HG03280 (cell line): ENCODE measurements around the gene FPR3.
"Not testable (repeated sequence)": the region's sequence is repeated elsewhere in the genome, so short reads cannot be mapped to it uniquely, and the experiment has no call there.

ENCODE experiments used
- ATAC-seq: cut with Tn5 transposase; IDR thresholded peaks from one replicate; pipeline ENCODE4 v1.9.1; 2021; ENCODE audit warnings: mild to moderate bottlenecking, moderate library complexity; ENCODE audit not compliant: unreplicated experiment

FPR3 gene

DNA sequence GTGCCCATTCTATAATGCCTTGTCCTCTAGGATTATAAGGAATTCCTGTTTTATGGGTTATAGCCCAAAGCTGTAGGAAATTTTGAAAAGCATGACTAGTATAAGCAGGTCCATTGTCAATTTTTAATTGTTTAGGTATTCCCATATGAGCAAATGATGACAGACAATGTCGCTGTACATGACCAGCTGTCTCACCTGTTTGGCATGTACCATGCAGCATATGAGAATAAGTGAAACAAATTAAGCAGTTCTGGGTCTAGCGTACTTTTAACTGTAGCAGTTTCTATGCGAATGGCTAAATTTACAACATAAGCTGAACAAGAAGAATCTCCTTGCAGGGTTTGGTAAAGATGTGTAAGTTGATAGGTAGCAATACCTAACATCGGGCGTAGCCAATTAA is 11.6 kb downstream of the FPR3 start:
- not testable (repeated sequence) for ATAC-seq

DNA sequence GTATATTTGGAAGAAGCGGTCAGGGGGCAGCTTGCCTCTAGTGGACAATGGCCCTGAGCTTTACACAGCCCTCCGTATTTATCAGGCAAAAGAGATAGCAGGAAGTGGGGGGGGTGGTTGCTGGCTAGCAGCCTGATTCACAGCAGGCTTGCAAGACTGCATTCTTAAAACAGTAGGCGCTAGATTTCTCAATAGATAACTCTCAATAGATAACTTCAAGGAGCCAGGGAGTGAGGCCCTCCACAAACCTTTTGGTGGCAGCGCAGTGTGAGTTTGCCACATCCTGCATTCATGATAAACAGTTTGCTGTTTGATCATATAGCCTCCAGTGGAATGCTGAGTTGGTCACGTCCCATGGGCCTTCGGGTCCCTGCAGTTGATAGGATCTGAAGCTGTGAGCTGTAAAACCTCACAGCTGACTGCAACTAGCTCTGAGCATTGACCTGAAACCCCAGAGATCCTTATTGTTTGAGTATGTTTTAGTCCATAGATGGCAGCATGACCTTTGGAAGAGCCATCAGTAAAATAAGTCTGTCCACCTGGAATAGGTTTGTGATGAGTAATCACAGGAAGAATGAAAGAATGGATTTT is 12.2 kb downstream of the FPR3 start:
- ATAC-seq = no peak

GRCh38 chr19:51807925-51808324 is 13.0 kb downstream of the FPR3 start:
- ATAC-seq = no peak

GRCh38 chr19:51808333-51808986 is 13.5 kb downstream of the FPR3 start:
- ATAC-seq = no peak

GRCh38 chr19:51809787-51810186 is 14.8 kb downstream of the FPR3 start:
- ATAC-seq = no peak

GRCh38 chr19:51810223-51810622 is 15.3 kb downstream of the FPR3 start:
- ATAC-seq = no peak

DNA sequence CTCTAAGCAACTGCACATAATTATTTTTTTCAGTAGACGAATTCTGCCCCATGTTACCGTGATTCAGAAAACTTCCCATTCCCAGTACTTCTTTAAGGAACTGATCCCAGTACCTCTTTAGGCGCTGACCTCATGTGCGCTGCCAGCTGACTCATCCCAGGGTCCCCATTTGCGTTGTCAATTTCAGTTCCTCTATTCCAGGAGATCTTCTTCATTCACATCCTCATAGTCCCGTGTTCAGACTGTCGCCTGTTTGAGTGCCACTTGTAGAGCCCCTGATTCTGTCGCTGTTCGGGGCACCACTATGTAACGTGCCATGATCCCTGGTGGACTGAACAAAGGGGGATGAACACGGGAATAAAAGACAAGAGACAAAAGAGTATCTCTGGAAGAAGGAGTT is 16.4 kb downstream of the FPR3 start:
- no peak for ATAC-seq

GRCh38 chr19:51815043-51815442 is 20.1 kb downstream of the FPR3 start:
- ATAC-seq = no peak

DNA sequence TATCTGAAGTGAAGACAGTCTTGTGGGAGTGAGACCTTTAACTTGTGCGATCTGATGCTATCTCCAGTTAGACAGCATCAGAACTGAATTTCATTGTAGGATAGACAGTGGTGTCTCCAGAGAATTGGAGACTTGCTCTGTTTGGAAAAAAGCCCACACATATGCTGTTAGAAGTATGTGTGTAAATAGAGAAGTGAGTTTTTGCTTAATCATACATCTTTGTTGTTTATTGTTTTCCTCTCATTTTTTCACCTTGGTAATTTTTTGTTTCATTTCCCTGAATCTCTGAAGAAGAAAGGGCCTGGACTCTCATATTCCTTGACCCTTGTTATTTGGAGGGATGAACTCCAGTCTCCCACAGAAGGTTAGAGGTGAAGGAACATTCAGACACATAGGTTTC is 21.8 kb downstream of the FPR3 start:
- no peak for ATAC-seq

GRCh38 chr19:51820011-51820410 is 25.1 kb downstream of the FPR3 start:
- no peak for ATAC-seq

- ATAC-seq = no peak
Observed at GRCh38 chr19:51820831-51821446, 26.0 kb downstream of the FPR3 start.

DNA sequence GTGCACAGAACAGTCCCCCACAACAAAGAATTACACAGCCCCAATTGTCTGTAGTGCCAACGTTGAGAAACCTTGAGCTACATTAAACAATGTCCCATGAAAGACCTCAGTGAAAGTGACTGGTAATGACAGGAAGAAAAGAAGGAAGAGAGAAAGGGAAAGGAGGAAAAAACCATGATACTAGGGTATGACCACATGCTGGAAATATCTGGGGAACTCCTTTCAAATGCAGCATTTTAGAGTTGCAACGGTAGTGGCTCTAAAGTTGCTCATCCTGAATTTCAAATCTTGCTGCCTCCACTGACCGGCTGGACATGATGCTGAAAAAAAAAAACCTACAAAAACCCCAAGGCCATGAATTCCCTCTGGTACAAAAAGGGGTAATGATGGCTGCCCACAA is 26.5 kb downstream of the FPR3 start:
- no peak for ATAC-seq

DNA sequence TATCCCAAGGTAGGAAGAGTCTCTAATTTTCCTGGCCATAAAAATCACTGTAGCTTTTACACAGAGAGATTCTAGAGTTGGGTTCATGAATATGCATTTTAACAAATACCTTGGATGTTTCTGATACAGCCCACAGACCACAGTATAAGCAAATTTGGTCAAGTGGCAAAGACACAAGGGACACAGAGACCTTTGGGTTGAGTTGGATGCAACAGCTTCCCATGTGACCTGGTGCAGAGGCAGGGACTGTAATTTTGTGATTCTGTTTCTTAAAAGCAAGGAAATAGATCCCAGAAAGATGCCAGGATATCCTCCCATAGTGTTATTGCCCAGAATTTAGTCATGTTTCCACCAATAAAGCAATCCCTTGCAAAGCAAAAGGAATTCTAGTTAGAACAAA is 27.0 kb downstream of the FPR3 start:
- no peak for ATAC-seq

- ATAC-seq = no peak
Observed at GRCh38 chr19:51822325-51822724, 27.4 kb downstream of the FPR3 start.

GRCh38 chr19:51822946-51823345 is 28.0 kb downstream of the FPR3 start:
- no peak for ATAC-seq

- ATAC-seq = no peak
Observed at GRCh38 chr19:51824281-51825005, 29.5 kb downstream of the FPR3 start.

DNA sequence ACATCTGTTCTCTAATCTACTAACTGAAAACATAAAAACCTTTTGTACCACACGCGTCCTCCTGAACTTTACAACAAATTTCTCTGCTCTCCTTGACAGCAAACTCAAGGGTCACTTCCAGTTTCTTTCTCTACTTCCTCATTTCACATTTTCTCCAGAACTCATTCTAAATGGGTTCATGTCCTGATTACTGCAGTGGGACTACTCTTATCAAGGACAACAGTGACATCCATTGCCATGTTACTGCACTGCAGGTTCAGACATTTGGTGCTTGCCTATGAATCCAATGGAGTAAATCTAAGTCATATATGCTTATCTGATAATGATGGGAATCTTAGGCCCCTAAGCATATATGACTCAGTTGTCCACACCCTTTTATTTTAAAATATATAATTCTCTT is 35.3 kb downstream of the FPR3 start:
- ATAC-seq = no peak

DNA sequence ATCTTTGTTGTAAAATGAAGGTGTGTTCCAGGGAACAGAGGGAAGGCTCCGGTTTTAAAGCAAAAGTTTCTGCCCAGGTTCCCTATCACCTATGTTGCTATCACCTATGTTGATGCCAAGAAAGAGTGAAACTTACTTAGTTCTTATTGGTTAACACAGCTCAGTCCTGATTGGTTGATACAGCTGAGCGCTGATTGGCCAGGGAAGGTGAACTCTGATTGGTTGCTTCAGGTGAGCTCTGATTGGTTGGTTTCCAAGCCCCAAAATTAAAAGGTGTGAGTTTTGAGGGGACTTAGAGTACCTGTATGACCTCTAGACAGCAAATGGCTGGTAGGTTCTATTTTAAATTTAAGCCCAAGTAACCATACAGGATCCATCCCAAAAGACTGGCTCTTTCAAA is 42.2 kb downstream of the FPR3 start:
- no peak for ATAC-seq

DNA sequence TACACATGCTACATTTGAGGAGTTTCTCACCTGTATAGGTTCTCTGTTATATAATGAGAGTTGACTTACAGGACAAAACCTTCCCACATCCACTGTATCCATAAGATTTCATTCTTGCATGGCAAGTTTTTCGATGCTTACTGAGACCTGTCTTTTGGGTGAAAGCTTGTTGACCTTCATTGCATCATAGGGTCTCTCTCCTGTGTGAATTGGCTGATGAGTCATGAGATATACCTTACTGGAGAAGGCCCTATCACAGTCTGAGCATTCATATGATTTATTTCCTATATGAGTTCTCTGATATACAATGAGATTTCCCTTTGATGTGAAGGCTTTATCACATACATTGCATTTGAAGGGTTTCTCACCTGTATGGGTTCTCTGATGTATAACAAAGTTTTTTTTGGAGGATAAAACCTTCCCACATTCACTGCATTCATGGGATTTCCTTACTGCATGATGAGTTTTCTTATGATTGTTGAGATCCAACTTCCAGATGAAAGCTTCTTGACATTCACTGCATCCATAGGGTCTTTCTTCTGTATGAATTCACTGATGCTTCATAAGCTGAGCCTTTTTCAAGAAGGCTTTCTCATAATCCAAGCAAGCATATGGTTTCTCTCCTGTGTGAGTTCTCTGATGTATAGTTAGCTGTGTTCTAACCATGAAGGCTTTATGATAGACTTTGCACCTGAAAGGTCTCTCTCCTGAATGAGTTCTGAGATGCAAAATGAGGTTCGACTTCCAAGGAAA is 67.1 kb downstream of the FPR3 start:
- ATAC-seq = no peak

GRCh38 chr19:51873097-51873496 is 78.1 kb downstream of the FPR3 start:
- ATAC-seq = no peak
